Kidney glomerular epithelial cell (primary cell): ENCODE measurements around the gene DNAAF5.

Source experiments
- DNase-seq: peaks from one replicate; lab custom pipeline; 2025; lab: John Stamatoyannopoulos, UW

Gene DNAAF5

GRCh38 chr7:834277-834676 lies 107.8 kb downstream of the DNAAF5 start:
- no peak for DNase-seq

GRCh38 chr7:835021-835420 lies 108.5 kb downstream of the DNAAF5 start:
- DNase-seq, result no peak

GRCh38 chr7:835485-836401 lies 109.2 kb downstream of the DNAAF5 start:
- DNase-seq, result no peak
